PC-3 (cell line): ENCODE data around the gene RNF148. TPM values are rescaled to one million over a fixed set of nuclear protein-coding genes. Genes with fewer than 3 reads are reported as not detected.

Experiments
- ATAC-seq: fragments of 200-7000 bp; cut with Tn5 transposase; 2 replicates; pipeline ENCODE4 v1.9.1; 2020; ENCODE audit warnings: mild to moderate bottlenecking, moderate library complexity
- Bru-seq: library from RNA; stranded (reverse); fragments of 400-500 nt; gene quantifications from one replicate; lab custom pipeline; 2021; lab: Mats Ljungman, UMichigan
- BruChase-seq, 2 experiments: library from RNA; stranded (reverse); fragments of 400-500 nt; gene quantifications; one replicate each; lab custom pipeline; 2021; lab: Mats Ljungman, UMichigan
- BruUV-seq: library from RNA; stranded (reverse); fragments of 400-500 nt; replicated peaks from 2 replicates; lab custom pipeline; 2021; lab: Mats Ljungman, UMichigan
- CTCF ChIA-PET: fragments of 300-600 bp; sonication (Branson Sonifier 250); formaldehyde crosslinking; loops from one replicate; lab custom pipeline; 2022; ENCODE audit warnings: antibody characterized with exemption; lab: Charles Lee
- POLR2A ChIA-PET: fragments of 300-600 bp; sonication (Branson Sonifier 250); formaldehyde crosslinking; loops from one replicate; lab custom pipeline; 2022; ENCODE audit warnings: antibody characterized with exemption; ENCODE audit not compliant: unreplicated experiment; lab: Charles Lee
- DNase-seq: peaks from one replicate; pipeline ENCODE4 v3.0.0-alpha.2; 2015
- H2AFZ ChIP-seq: fragments of 300-600 bp; sonication (generic); 2 replicates; pipeline ENCODE4 v1.6.0; 2016; ENCODE audit warnings: antibody characterized with exemption, low read length
- H3F3A ChIP-seq: fragments of 300-600 bp; sonication (generic); one replicate; pipeline ENCODE4 v1.6.0; 2017; ENCODE audit warnings: antibody characterized with exemption, low read length, control low read depth, mild to moderate bottlenecking; ENCODE audit not compliant: unreplicated experiment
- H3K27ac ChIP-seq: fragments of 300-600 bp; sonication (generic); 2 replicates; pipeline ENCODE4 v1.5.1; 2016; ENCODE audit warnings: mild to moderate bottlenecking, low read length
- H3K27me3 ChIP-seq: fragments of 300-600 bp; sonication (generic); 2 replicates; pipeline ENCODE4 v1.6.1; 2016; ENCODE audit warnings: low read length, mixed read lengths
- H3K36me3 ChIP-seq: fragments of 300-600 bp; sonication (generic); 2 replicates; pipeline ENCODE4 v1.6.1; 2016; ENCODE audit warnings: low read depth, mixed run types, low read length, mixed read lengths
- H3K4me1 ChIP-seq: fragments of 300-600 bp; sonication (generic); 2 replicates; pipeline ENCODE4 v1.5.1; 2016; ENCODE audit warnings: low read length; ENCODE audit not compliant: insufficient read depth
- H3K4me2 ChIP-seq: fragments of 300-600 bp; sonication (generic); 2 replicates; pipeline ENCODE4 v1.6.0; 2016; ENCODE audit warnings: low read length
- H3K4me3 ChIP-seq: fragments of 300-600 bp; sonication (generic); 2 replicates; pipeline ENCODE4 v1.5.1; 2016; ENCODE audit warnings: mild to moderate bottlenecking, low read length, mixed read lengths
- H3K79me2 ChIP-seq: fragments of 300-600 bp; sonication (generic); 2 replicates; pipeline ENCODE4 v1.6.1; 2017; ENCODE audit warnings: low read length, mixed read lengths
- H3K9ac ChIP-seq: fragments of 300-600 bp; sonication (generic); 2 replicates; pipeline ENCODE4 v1.6.0; 2016; ENCODE audit warnings: mild to moderate bottlenecking, low read length
- H3K9me2 ChIP-seq: fragments of 300-600 bp; sonication (generic); replicated peaks from 2 replicates; pipeline ENCODE4 v1.6.1; 2016; ENCODE audit warnings: mixed run types, low read length, mixed read lengths
- H3K9me3 ChIP-seq: fragments of 300-600 bp; sonication (generic); 2 replicates; pipeline ENCODE4 v1.6.1; 2016; ENCODE audit warnings: low read length, mixed read lengths
- H4K20me1 ChIP-seq: fragments of 300-600 bp; sonication (generic); 2 replicates; pipeline ENCODE4 v1.6.1; 2016; ENCODE audit warnings: low read length, mixed read lengths
- EZH2 ChIP-seq: fragments of 300-600 bp; sonication (generic); IDR thresholded peaks from one replicate; pipeline ENCODE4 v1.6.1; 2017; ENCODE audit warnings: antibody characterized with exemption, mild to moderate bottlenecking, low read length; ENCODE audit not compliant: unreplicated experiment
- EZH2phosphoT487 ChIP-seq: fragments of 300-600 bp; sonication (generic); IDR thresholded peaks from 2 replicates; pipeline ENCODE4 v1.6.1; 2018; ENCODE audit warnings: mild to moderate bottlenecking, antibody characterized with exemption, low read length, borderline replicate concordance
- intact Hi-C: fragments of 100-400 bp; cut with micrococcal nuclease; formaldehyde crosslinking; loops from 2 replicates; pipeline ENCODE4 v1.9.0; 2023
- long read RNA-seq: library from polyadenylated mRNA; unstranded; transcript quantifications from one replicate; pipeline ENCODE4 v2.0.0, GENCODE V29; 2021; ENCODE audit not compliant: unreplicated experiment
- total RNA-seq: library from RNA; depleted of rRNA; stranded (reverse); fragments of >200 nt; gene quantifications from 2 replicates; pipeline ENCODE4 v1.2.3, GENCODE V29; 2014; rRNA removed
- TF ChIP-seq, protein P1 (sequence below): fragments of 300-600 bp; sonication (generic); conservative IDR thresholded peaks from 2 replicates; pipeline ENCODE4 v1.5.1; 2017; ENCODE audit warnings: antibody characterized with exemption, low read depth, mild to moderate bottlenecking, low read length

Gene RNF148
- 0.52 and 2.0 TPM in 2 replicates for total RNA-seq
- percentile 80 among the genes with signal in this experiment for Bru-seq, nascent RNA
- percentile 65 among the genes with signal in this experiment for BruChase-seq, experiment 1, labeled RNA remaining after a 6-hour chase
- percentile 74 among the genes with signal in this experiment for BruChase-seq, experiment 2, labeled RNA remaining after a 2-hour chase
- long read RNA-seq, partial matches to known transcripts, result 0 of 2 reads
- long read RNA-seq, other reads (novel, unspliced or antisense), result 2 of 2 reads

GRCh38 chr7:122702872-122703510 is at the start of gene RNF148:
RNF148 (minus strand) TSS chr7:122702922; CDS start chr7:122702750, 172 bp downstream.
- Histone ChIP-seq H3K27me3 (no peaks in the 10 kb centered on the region), H3K4me2 (no peak within 1 kb of the TSS), H3F3A (no peaks in the 10 kb centered on the region), H3K79me2 (no peaks in the 10 kb centered on the region), H4K20me1 (no peaks in the 10 kb centered on the region), H3K4me1 (no peaks in the 10 kb centered on the region), H3K27ac (no peak within 1 kb of the TSS), H3K9ac (no peak within 1 kb of the TSS), H3K4me3 (no peak within 1 kb of the TSS), H3K9me3 (no peaks in the 10 kb centered on the region), H3K9me2 (no peaks in the 10 kb centered on the region), H3K36me3 (no peaks in the 10 kb centered on the region), H2AFZ (no peak within 1 kb of the TSS)
- intact Hi-C loops, result no loop called here
- ChIA-PET CTCF (no interaction called here), POLR2A (no interaction called here)
- ATAC-seq (no peak), DNase-seq (no peak)
- no TSS peak for BruUV-seq
- TF ChIP-seq EZH2phosphoT487 (no peak), EZH2 (no peak)
- TF ChIP-seq, protein P1, sequence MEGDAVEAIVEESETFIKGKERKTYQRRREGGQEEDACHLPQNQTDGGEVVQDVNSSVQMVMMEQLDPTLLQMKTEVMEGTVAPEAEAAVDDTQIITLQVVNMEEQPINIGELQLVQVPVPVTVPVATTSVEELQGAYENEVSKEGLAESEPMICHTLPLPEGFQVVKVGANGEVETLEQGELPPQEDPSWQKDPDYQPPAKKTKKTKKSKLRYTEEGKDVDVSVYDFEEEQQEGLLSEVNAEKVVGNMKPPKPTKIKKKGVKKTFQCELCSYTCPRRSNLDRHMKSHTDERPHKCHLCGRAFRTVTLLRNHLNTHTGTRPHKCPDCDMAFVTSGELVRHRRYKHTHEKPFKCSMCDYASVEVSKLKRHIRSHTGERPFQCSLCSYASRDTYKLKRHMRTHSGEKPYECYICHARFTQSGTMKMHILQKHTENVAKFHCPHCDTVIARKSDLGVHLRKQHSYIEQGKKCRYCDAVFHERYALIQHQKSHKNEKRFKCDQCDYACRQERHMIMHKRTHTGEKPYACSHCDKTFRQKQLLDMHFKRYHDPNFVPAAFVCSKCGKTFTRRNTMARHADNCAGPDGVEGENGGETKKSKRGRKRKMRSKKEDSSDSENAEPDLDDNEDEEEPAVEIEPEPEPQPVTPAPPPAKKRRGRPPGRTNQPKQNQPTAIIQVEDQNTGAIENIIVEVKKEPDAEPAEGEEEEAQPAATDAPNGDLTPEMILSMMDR, result no peak

DNA sequence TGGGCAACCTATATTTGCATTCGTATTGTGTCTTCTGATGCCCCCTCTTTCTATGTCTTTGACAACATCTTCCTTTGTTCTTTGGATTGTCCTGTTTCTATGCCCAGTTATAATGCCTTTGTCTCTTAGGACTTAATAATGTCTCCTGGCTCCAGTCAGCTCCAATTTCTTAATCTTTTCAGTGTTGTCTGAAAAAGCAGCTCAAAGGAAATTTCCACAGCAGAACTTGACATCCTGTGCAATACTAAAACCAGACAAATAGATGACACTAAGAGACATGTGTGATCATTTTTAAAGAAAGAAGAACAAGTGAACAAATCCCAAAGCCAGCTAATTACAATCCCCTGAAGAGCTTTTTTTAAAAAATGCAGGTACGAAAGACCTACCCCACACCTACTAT is 47.7 kb upstream of the RNF148 start:
- no peak for DNase-seq
- Histone ChIP-seq H3K9me3 (no peaks in the 10 kb centered on the region), H3K27ac (no peak overlapping the region), H3K79me2 (no peaks in the 10 kb centered on the region), H2AFZ (no peak overlapping the region), H3K4me2 (no peak overlapping the region), H3K4me3 (no peak overlapping the region), H3K4me1 (no peaks in the 10 kb centered on the region), H3F3A (no peaks in the 10 kb centered on the region), H3K36me3 (no peaks in the 10 kb centered on the region), H3K27me3 (no peaks in the 10 kb centered on the region), H4K20me1 (no peaks in the 10 kb centered on the region), H3K9ac (no peak overlapping the region), H3K9me2 (no peaks in the 10 kb centered on the region)
- ATAC-seq, result no peak
- TF ChIP-seq EZH2, result no peak
- TF ChIP-seq EZH2phosphoT487, result no peak
- TF ChIP-seq, protein P1, result no peak
- no TSS peak for BruUV-seq
- CTCF ChIA-PET, result no interaction called here
- intact Hi-C loops, result no loop called here
- POLR2A ChIA-PET, result no interaction called here

- no peaks in the 10 kb centered on the region for H4K20me1 ChIP-seq
- DNase-seq (no peak), ATAC-seq (no peak)
- no peaks in the 10 kb centered on the region for H3K9me2 ChIP-seq
- no peak overlapping the region for H3K4me3 ChIP-seq
- H3K27me3 ChIP-seq, result no peaks in the 10 kb centered on the region
- intact Hi-C loops, result no loop called here
- no peak overlapping the region for H2AFZ ChIP-seq
- H3F3A ChIP-seq, result no peaks in the 10 kb centered on the region
- no peaks in the 10 kb centered on the region for H3K36me3 ChIP-seq
- H3K9me3 ChIP-seq, result no peaks in the 10 kb centered on the region
- BruUV-seq, result no TSS peak
- no peak overlapping the region for H3K4me2 ChIP-seq
- no peak overlapping the region for H3K9ac ChIP-seq
- CTCF ChIA-PET, result no interaction called here
- H3K79me2 ChIP-seq, result no peaks in the 10 kb centered on the region
- no peak overlapping the region for H3K27ac ChIP-seq
- no peaks in the 10 kb centered on the region for H3K4me1 ChIP-seq
- POLR2A ChIA-PET, result no interaction called here
- TF ChIP-seq EZH2 (no peak), EZH2phosphoT487 (no peak)
- TF ChIP-seq, protein P1, result no peak
These were observed 45.5 kb upstream of the RNF148 start for GRCh38 chr7:122748195-122748594.
